GM23338 (cell line): ENCODE measurements around the gene PFKFB3. TPM values are rescaled to one million over a fixed set of nuclear protein-coding genes. Genes with fewer than 3 reads are reported as not detected.

Source experiments
- ATAC-seq: fragments of 200-7000 bp; cut with Tn5 transposase; 3 replicates; pipeline ENCODE4 v1.9.1; 2020
- DNase-seq: peaks from one replicate; pipeline ENCODE4 v3.0.0-alpha.2; 2015; ENCODE audit warnings: low spot score
- H2AFZ ChIP-seq: fragments of 200-600 bp; sonication (generic); 2 replicates; pipeline ENCODE4 v1.8.0; 2016; ENCODE audit warnings: antibody characterized with exemption, mild to moderate bottlenecking, moderate library complexity
- H3F3A ChIP-seq: fragments of 200-600 bp; sonication (generic); replicated peaks from 2 replicates; pipeline ENCODE4 v1.8.0; 2017; ENCODE audit warnings: antibody characterized with exemption, mixed run types, low read depth
- H3K27ac ChIP-seq: fragments of 200-600 bp; sonication (generic); 2 replicates; pipeline ENCODE4 v1.6.1; 2016; ENCODE audit warnings: low read depth
- H3K27me3 ChIP-seq: fragments of 200-600 bp; sonication (generic); 2 replicates; pipeline ENCODE4 v1.8.0; 2016; ENCODE audit warnings: mild to moderate bottlenecking, mixed run types, moderate library complexity; ENCODE audit not compliant: insufficient read depth
- H3K36me3 ChIP-seq: fragments of 200-600 bp; sonication (generic); 2 replicates; pipeline ENCODE4 v1.8.0; 2016; ENCODE audit warnings: mild to moderate bottlenecking; ENCODE audit not compliant: insufficient read depth
- H3K4me1 ChIP-seq: fragments of 200-600 bp; sonication (generic); 2 replicates; pipeline ENCODE4 v1.8.0; 2016; ENCODE audit warnings: mild to moderate bottlenecking, moderate library complexity; ENCODE audit not compliant: insufficient read depth
- H3K4me2 ChIP-seq: fragments of 200-600 bp; sonication (generic); 2 replicates; pipeline ENCODE4 v1.7.1; 2017; ENCODE audit warnings: mixed run types
- H3K4me3 ChIP-seq: fragments of 200-600 bp; sonication (generic); 2 replicates; pipeline ENCODE4 v1.6.1; 2016; ENCODE audit warnings: mixed run types
- H3K79me2 ChIP-seq: fragments of 200-600 bp; sonication (generic); replicated peaks from 2 replicates; pipeline ENCODE4 v1.8.0; 2017; ENCODE audit warnings: mild to moderate bottlenecking; ENCODE audit not compliant: insufficient read depth
- H3K9me2 ChIP-seq: fragments of 200-600 bp; sonication (generic); 2 replicates; pipeline ENCODE4 v1.8.0; 2017; ENCODE audit not compliant: insufficient read depth
- H4K20me1 ChIP-seq: fragments of 200-600 bp; sonication (generic); replicated peaks from 2 replicates; pipeline ENCODE4 v1.8.0; 2017; ENCODE audit warnings: mild to moderate bottlenecking; ENCODE audit not compliant: insufficient read depth
- H3K27ac Mint-ChIP-seq: 2 replicates; pipeline ENCODE4 v1.8.0; 2020; ENCODE audit warnings: inconsistent platforms, mild to moderate bottlenecking, moderate library complexity, mixed read lengths
- H3K27me3 Mint-ChIP-seq: 3 replicates; pipeline ENCODE4 v1.8.0; 2022; ENCODE audit warnings: low read depth, mild to moderate bottlenecking, moderate library complexity, mixed read lengths, inconsistent platforms; ENCODE audit not compliant: insufficient read depth, poor library complexity
- H3K36me3 Mint-ChIP-seq: 3 replicates; pipeline ENCODE4 v1.8.0; 2021; ENCODE audit warnings: low read depth, mild to moderate bottlenecking, inconsistent platforms, moderate library complexity, mixed read lengths
- H3K4me1 Mint-ChIP-seq: 3 replicates; pipeline ENCODE4 v1.8.0; 2020; ENCODE audit warnings: mild to moderate bottlenecking, inconsistent platforms, mixed read lengths
- H3K4me3 Mint-ChIP-seq: 3 replicates; pipeline ENCODE4 v1.8.0; 2021; ENCODE audit warnings: moderate library complexity, mild to moderate bottlenecking, inconsistent platforms, mixed read lengths
- H3K9me3 Mint-ChIP-seq: 3 replicates; pipeline ENCODE4 v1.8.0; 2020; ENCODE audit warnings: moderate library complexity, mild to moderate bottlenecking, inconsistent platforms, mixed read lengths
- EZH2 ChIP-seq: fragments of 200-600 bp; sonication (generic); IDR thresholded peaks from one replicate; pipeline ENCODE4 v1.8.0; 2017; ENCODE audit warnings: antibody characterized with exemption, mild to moderate bottlenecking, low read depth; ENCODE audit not compliant: unreplicated experiment
- EZH2phosphoT487 ChIP-seq: fragments of 200-600 bp; sonication (generic); IDR thresholded peaks from one replicate; pipeline ENCODE4 v1.8.1; 2018; ENCODE audit warnings: antibody characterized with exemption; ENCODE audit not compliant: unreplicated experiment
- JUNB ChIP-seq: IDR thresholded peaks from one replicate; pipeline ENCODE4 v1.6.1; 2016; ENCODE audit warnings: antibody characterized with exemption; ENCODE audit not compliant: unreplicated experiment
- STAT1 ChIP-seq: IDR thresholded peaks from one replicate; pipeline ENCODE4 v1.6.1; 2016; ENCODE audit warnings: antibody characterized with exemption; ENCODE audit not compliant: unreplicated experiment
- ZNF114 ChIP-seq: fragments of 250-450 bp; sonication (Bioruptor Pico); IDR thresholded peaks from 2 replicates; pipeline ENCODE4 v1.5.0; 2020; ENCODE audit warnings: mild to moderate bottlenecking, moderate library complexity
- ZNF331 ChIP-seq: fragments of 250-450 bp; sonication (Bioruptor Pico); IDR thresholded peaks from 2 replicates; pipeline ENCODE4 v1.5.0; 2020; ENCODE audit warnings: low read depth, mild to moderate bottlenecking, moderate library complexity
- polyA plus RNA-seq: library from polyadenylated mRNA; unstranded; fragments of >200 nt; fragmentation: Nextera tagmentation; extraction: Ambion mirVana; gene quantifications from 2 replicates; pipeline ENCODE4 v1.2.1, GENCODE V29; 2016
- total RNA-seq: library from RNA; depleted of rRNA; stranded (reverse); fragments of >200 nt; shearing (Covaris generic); gene quantifications from 2 replicates; pipeline ENCODE4 v1.2.3, GENCODE V29; 2014
- TF ChIP-seq, protein P1 (sequence below): IDR thresholded peaks from 2 replicates; pipeline ENCODE4 v1.6.1; 2016; ENCODE audit warnings: antibody characterized with exemption
- TF ChIP-seq, protein P2 (sequence below), 2 experiments: fragments of 200-600 bp in 1 of 2; sonication (generic) in 1 of 2; conservative IDR thresholded peaks; 2 replicates each; pipeline versions ENCODE4 v1.5.1 to v1.6.1; 2016 to 2017; ENCODE audit warnings: antibody characterized with exemption in 2 of 2, low read depth in 2 of 2, mild to moderate bottlenecking in 2 of 2, moderate library complexity in 1 of 2
- TF ChIP-seq, protein P3 (sequence below): fragments of 250-450 bp; sonication (Bioruptor Pico); IDR thresholded peaks from 2 replicates; pipeline ENCODE4 v1.5.0; 2020; ENCODE audit warnings: mild to moderate bottlenecking, moderate library complexity

PFKFB3 gene
- total and polyA plus RNA-seq, 2 experiments from 2014 or later, result 9.5 to 26.8 TPM

DNA sequence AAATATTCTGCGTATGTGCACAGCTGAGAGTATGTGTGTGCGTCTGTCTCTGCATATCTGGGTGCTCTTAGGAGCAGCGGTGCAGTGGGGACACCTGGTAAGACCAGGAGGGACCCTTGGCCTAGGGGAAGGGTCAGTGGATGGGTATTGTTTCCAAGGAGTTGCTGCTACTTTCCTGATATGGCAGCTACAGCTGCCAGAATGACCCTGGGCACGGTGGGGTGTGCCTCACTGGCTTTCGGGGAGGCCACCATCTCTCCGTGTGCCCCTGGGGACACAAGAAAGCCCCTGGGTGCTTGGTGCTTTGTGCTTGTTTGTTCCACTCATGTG lies 8.6 kb downstream of the PFKFB3 start:
- Histone ChIP-seq H3K4me3 (no peak overlapping the region), H4K20me1 (peaks cover 12% of the 10 kb centered on the region), H2AFZ (no peak overlapping the region), H3K79me2 (peaks cover 57% of the 10 kb centered on the region), H3K36me3 (peaks cover 10% of the 10 kb centered on the region), H3K4me1 (peaks cover 4% of the 10 kb centered on the region), H3K9me2 (no peaks in the 10 kb centered on the region), H3K4me2 (no peak overlapping the region), H3F3A (no peaks in the 10 kb centered on the region), H3K27me3 (no peaks in the 10 kb centered on the region), H3K27ac (no peak overlapping the region)
- no peak for TF ChIP-seq ZNF331 (CRISPR knock-in tag)
- TF ChIP-seq, protein P1, sequence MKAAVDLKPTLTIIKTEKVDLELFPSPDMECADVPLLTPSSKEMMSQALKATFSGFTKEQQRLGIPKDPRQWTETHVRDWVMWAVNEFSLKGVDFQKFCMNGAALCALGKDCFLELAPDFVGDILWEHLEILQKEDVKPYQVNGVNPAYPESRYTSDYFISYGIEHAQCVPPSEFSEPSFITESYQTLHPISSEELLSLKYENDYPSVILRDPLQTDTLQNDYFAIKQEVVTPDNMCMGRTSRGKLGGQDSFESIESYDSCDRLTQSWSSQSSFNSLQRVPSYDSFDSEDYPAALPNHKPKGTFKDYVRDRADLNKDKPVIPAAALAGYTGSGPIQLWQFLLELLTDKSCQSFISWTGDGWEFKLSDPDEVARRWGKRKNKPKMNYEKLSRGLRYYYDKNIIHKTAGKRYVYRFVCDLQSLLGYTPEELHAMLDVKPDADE, result no peak
- TF ChIP-seq, protein P2, sequence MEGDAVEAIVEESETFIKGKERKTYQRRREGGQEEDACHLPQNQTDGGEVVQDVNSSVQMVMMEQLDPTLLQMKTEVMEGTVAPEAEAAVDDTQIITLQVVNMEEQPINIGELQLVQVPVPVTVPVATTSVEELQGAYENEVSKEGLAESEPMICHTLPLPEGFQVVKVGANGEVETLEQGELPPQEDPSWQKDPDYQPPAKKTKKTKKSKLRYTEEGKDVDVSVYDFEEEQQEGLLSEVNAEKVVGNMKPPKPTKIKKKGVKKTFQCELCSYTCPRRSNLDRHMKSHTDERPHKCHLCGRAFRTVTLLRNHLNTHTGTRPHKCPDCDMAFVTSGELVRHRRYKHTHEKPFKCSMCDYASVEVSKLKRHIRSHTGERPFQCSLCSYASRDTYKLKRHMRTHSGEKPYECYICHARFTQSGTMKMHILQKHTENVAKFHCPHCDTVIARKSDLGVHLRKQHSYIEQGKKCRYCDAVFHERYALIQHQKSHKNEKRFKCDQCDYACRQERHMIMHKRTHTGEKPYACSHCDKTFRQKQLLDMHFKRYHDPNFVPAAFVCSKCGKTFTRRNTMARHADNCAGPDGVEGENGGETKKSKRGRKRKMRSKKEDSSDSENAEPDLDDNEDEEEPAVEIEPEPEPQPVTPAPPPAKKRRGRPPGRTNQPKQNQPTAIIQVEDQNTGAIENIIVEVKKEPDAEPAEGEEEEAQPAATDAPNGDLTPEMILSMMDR (conservative IDR thresholded peaks at IDR 0.05; ENCODE audit: low read depth in 2 of 2), result no peak
- no peak overlapping the region; the same call in 1 of the 2 replicates for H3K27ac Mint-ChIP-seq
- H3K27me3 Mint-ChIP-seq, result peaks cover 7% of the 10 kb centered on the region
- no peaks in the 10 kb centered on the region for H3K9me3 Mint-ChIP-seq
- no peak overlapping the region for H3K4me3 Mint-ChIP-seq
- H3K4me1 Mint-ChIP-seq, result peaks cover 13% of the 10 kb centered on the region
- ATAC-seq (no peak), DNase-seq (no peak)
- peaks cover 37% of the 10 kb centered on the region for H3K36me3 Mint-ChIP-seq

DNA sequence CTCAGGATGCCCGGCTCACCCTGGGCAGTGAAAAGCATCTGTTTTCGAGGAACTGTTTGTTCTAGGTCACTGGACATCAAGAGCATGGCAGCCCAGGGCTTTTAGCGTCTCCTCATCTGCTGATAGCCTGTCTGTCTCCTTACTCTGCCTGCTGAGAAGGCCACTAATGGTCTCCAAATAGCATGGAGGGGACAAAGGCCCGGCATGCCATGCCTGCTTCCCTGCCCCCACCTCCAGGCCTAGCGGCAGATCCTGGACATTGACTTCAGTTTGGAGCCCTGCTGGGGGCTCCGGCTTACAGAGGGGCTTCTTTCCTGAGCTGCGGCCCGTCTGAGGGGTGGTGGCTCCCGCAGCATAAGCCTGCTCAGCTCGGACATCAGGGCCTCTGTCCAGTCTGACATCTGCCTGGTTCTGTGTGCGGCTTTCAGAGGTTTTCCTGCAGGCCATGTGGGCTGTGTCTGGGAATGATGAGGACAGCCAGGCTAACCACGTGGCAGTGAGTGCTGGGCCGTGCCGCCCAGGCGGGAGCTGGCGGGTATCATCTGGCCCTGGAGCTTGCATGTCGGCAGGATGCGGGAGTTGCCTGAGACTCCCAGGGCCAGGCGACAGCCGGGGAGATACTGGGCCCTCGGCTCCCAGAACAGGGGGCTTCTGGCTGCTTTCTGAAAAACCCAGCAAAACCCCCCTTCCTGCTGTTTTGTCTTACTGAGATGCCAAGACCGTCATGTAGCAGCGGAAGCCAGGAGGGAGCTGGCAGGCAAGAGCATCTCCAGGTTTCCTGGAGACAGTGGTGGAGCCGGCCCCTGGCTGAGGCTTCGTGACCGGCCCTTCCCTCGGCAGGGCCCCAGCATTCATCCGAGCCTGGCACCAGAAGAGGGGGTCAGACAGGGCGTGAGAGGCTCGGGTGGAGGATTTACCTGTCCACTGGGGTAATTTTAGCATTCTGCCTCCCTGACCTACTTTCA lies 9.2 kb downstream of the PFKFB3 start:
- no peak overlapping the region for H3K4me2 ChIP-seq
- Mint-ChIP-seq H3K4me1 (peaks cover 13% of the 10 kb centered on the region), H3K9me3 (no peaks in the 10 kb centered on the region), H3K36me3 (peaks cover 43% of the 10 kb centered on the region), H3K27me3 (peaks cover 10% of the 10 kb centered on the region), H3K27ac (no peak overlapping the region; the same call in 1 of the 2 replicates), H3K4me3 (no peak overlapping the region)
- no peak overlapping the region for H3K27ac ChIP-seq
- no peaks in the 10 kb centered on the region for H3K9me2 ChIP-seq
- H3K4me3 ChIP-seq, result no peak overlapping the region
- peaks cover 57% of the 10 kb centered on the region for H3K79me2 ChIP-seq
- ATAC-seq (peak; percentile 37), DNase-seq (peak; percentile 32)
- peaks cover 12% of the 10 kb centered on the region for H4K20me1 ChIP-seq
- H3F3A ChIP-seq, result no peaks in the 10 kb centered on the region
- H3K36me3 ChIP-seq, result peaks cover 14% of the 10 kb centered on the region
- H3K27me3 ChIP-seq, result no peaks in the 10 kb centered on the region
- H3K4me1 ChIP-seq, result peaks cover 4% of the 10 kb centered on the region
- H2AFZ ChIP-seq, result no peak overlapping the region
- TF ChIP-seq EZH2 (no peak), ZNF114 (CRISPR knock-in tag) (no peak), JUNB (no peak), STAT1 (no peak), EZH2phosphoT487 (no peak)
- TF ChIP-seq, protein P3, sequence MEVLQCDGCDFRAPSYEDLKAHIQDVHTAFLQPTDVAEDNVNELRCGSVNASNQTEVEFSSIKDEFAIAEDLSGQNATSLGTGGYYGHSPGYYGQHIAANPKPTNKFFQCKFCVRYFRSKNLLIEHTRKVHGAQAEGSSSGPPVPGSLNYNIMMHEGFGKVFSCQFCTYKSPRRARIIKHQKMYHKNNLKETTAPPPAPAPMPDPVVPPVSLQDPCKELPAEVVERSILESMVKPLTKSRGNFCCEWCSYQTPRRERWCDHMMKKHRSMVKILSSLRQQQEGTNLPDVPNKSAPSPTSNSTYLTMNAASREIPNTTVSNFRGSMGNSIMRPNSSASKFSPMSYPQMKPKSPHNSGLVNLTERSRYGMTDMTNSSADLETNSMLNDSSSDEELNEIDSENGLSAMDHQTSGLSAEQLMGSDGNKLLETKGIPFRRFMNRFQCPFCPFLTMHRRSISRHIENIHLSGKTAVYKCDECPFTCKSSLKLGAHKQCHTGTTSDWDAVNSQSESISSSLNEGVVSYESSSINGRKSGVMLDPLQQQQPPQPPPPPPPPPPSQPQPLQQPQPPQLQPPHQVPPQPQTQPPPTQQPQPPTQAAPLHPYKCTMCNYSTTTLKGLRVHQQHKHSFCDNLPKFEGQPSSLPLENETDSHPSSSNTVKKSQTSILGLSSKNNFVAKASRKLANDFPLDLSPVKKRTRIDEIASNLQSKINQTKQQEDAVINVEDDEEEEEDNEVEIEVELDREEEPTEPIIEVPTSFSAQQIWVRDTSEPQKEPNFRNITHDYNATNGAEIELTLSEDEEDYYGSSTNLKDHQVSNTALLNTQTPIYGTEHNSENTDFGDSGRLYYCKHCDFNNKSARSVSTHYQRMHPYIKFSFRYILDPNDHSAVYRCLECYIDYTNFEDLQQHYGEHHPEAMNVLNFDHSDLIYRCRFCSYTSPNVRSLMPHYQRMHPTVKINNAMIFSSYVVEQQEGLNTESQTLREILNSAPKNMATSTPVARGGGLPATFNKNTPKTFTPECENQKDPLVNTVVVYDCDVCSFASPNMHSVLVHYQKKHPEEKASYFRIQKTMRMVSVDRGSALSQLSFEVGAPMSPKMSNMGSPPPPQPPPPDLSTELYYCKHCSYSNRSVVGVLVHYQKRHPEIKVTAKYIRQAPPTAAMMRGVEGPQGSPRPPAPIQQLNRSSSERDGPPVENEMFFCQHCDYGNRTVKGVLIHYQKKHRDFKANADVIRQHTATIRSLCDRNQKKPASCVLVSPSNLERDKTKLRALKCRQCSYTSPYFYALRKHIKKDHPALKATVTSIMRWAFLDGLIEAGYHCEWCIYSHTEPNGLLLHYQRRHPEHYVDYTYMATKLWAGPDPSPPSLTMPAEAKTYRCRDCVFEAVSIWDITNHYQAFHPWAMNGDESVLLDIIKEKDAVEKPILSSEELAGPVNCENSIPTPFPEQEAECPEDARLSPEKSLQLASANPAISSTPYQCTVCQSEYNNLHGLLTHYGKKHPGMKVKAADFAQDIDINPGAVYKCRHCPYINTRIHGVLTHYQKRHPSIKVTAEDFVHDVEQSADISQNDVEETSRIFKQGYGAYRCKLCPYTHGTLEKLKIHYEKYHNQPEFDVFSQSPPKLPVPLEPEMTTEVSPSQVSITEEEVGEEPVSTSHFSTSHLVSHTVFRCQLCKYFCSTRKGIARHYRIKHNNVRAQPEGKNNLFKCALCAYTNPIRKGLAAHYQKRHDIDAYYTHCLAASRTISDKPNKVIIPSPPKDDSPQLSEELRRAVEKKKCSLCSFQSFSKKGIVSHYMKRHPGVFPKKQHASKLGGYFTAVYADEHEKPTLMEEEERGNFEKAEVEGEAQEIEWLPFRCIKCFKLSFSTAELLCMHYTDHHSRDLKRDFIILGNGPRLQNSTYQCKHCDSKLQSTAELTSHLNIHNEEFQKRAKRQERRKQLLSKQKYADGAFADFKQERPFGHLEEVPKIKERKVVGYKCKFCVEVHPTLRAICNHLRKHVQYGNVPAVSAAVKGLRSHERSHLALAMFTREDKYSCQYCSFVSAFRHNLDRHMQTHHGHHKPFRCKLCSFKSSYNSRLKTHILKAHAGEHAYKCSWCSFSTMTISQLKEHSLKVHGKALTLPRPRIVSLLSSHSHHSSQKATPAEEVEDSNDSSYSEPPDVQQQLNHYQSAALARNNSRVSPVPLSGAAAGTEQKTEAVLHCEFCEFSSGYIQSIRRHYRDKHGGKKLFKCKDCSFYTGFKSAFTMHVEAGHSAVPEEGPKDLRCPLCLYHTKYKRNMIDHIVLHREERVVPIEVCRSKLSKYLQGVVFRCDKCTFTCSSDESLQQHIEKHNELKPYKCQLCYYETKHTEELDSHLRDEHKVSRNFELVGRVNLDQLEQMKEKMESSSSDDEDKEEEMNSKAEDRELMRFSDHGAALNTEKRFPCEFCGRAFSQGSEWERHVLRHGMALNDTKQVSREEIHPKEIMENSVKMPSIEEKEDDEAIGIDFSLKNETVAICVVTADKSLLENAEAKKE (CRISPR knock-in tag), result no peak
- TF ChIP-seq, protein P1, result no peak
